ENCODE measurements around the gene DLL3.

DNA sequence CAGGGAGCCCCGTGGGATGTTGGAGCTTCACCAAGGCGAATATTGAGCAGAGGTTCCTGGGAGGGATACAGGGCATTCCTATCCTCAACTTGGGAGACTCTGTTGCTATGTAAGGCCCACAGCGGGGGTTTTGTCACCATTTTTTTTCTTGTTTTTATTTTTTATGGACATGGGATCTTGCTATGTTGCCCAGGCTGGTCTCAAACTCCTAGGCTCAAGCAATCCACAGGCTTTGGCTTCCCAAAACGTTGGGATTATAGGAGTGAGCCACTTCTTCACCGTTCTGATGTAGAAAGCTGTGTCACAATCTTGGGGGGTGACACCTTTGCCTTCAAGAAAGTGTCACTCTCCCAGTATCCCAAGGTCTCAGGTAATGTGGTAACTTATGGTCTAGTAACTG lies 2.6 kb downstream of the DLL3 start:
- TF ChIP-seq POLR2A (IDR thresholded peaks at IDR 0.05; ENCODE audit: low read length) (no peak), GATA1 (IDR thresholded peaks at IDR 0.05; ENCODE audit: low read depth, low read length) (no peak)

All from erythroblast (primary cell).